ENCODE data around the gene CENPF.

DNA sequence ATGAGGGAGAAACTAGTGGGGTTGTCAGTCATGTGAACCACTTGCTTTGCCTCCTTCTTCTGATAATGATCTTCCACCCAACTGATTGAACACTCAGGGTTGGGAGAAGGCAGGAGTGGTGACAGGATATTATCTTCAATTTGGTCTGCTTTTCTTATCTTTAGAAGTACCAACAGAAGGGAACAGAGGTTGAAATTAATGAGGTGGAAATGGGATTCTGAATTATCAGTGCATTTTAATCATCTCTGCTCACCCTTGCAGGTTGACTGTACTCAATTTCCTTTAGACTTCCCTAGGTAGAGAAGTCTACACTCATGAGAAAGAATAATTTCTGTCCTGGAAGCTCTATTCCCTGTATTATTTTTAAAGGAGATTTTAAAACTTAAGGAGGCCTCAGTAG is 31.7 kb upstream of the CENPF start:
- TF ChIP-seq, protein P1, sequence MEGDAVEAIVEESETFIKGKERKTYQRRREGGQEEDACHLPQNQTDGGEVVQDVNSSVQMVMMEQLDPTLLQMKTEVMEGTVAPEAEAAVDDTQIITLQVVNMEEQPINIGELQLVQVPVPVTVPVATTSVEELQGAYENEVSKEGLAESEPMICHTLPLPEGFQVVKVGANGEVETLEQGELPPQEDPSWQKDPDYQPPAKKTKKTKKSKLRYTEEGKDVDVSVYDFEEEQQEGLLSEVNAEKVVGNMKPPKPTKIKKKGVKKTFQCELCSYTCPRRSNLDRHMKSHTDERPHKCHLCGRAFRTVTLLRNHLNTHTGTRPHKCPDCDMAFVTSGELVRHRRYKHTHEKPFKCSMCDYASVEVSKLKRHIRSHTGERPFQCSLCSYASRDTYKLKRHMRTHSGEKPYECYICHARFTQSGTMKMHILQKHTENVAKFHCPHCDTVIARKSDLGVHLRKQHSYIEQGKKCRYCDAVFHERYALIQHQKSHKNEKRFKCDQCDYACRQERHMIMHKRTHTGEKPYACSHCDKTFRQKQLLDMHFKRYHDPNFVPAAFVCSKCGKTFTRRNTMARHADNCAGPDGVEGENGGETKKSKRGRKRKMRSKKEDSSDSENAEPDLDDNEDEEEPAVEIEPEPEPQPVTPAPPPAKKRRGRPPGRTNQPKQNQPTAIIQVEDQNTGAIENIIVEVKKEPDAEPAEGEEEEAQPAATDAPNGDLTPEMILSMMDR (IDR thresholded peaks at IDR 0.05): no peak
- TF ChIP-seq POLR2A (IDR thresholded peaks at IDR 0.05): no peak
